HepG2 (cell line): Measurements from ENCODE around the gene RHBDD2. TPM values are rescaled to one million over a fixed set of nuclear protein-coding genes. Genes with fewer than 3 reads are reported as not detected.
A peak's percentile ranks its signal among the peaks of the same experiment; 100 is the strongest.

Experiments used
- AKAP8 ChIP-seq: sonication (generic); formaldehyde crosslinking; IDR thresholded peaks from 2 replicates; pipeline ENCODE4 v1.5.1; 2020; ENCODE audit warnings: mild to moderate bottlenecking, missing genetic modification reagents
- BCL6 ChIP-seq: IDR thresholded peaks from 2 replicates; pipeline ENCODE4 v1.6.1; 2016; ENCODE audit warnings: missing genetic modification reagents, missing compliant biosample characterization
- BHLHE40 ChIP-seq: IDR thresholded peaks from 2 replicates; pipeline ENCODE4 v1.6.1; 2011; ENCODE audit warnings: low read length, improper control_type of control experiment
- CENPBD1 ChIP-seq: sonication (generic); formaldehyde crosslinking; IDR thresholded peaks from 2 replicates; pipeline ENCODE4 v1.8.0; 2022; ENCODE audit warnings: missing genetic modification reagents, low read depth, mild to moderate bottlenecking, borderline replicate concordance
- EED ChIP-seq: sonication (generic); formaldehyde crosslinking; IDR thresholded peaks from 2 replicates; pipeline ENCODE4 v1.5.0; 2020; ENCODE audit warnings: mild to moderate bottlenecking, missing genetic modification reagents
- FOXK1 ChIP-seq: sonication (generic); formaldehyde crosslinking; IDR thresholded peaks from 2 replicates; pipeline ENCODE4 v1.4.0; 2020; ENCODE audit warnings: low read depth, missing genetic modification reagents, borderline replicate concordance
- GATAD1 ChIP-seq: IDR thresholded peaks from 2 replicates; pipeline ENCODE4 v1.6.1; 2016; ENCODE audit warnings: missing genetic modification reagents, missing compliant biosample characterization
- GATAD2A ChIP-seq: IDR thresholded peaks from 2 replicates; pipeline ENCODE4 v1.6.1; 2016
- MAZ ChIP-seq, 2 experiments: sonication (generic) in 1 of 2; formaldehyde crosslinking in 1 of 2; IDR thresholded peaks; 2 replicates each; pipeline versions ENCODE4 v1.5.0 to v1.6.1; 2012 to 2020; ENCODE audit warnings: low read depth in 2 of 2, mild to moderate bottlenecking in 2 of 2, borderline replicate concordance in 1 of 2, improper control_type of control experiment in 1 of 2, low read length in 1 of 2, missing genetic modification reagents in 1 of 2, moderate library complexity in 1 of 2
- MLXIP ChIP-seq: sonication (generic); formaldehyde crosslinking; IDR thresholded peaks from 2 replicates; pipeline ENCODE4 v1.9.0; 2021; ENCODE audit warnings: missing genetic modification reagents, borderline replicate concordance
- MTA1 ChIP-seq: sonication (generic); formaldehyde crosslinking; IDR thresholded peaks from 2 replicates; pipeline ENCODE4 v1.4.0; 2020; ENCODE audit warnings: missing genetic modification reagents, mild to moderate bottlenecking, borderline replicate concordance
- MXI1 ChIP-seq: IDR thresholded peaks from 3 replicates; pipeline ENCODE4 v1.6.1; 2012; ENCODE audit warnings: low read depth, low read length, inconsistent platforms, borderline replicate concordance
- NFIB ChIP-seq: sonication (generic); formaldehyde crosslinking; IDR thresholded peaks from 2 replicates; pipeline ENCODE4 v1.9.0; 2021; ENCODE audit warnings: missing genetic modification reagents, mild to moderate bottlenecking, borderline replicate concordance
- NFYB ChIP-seq: sonication (generic); formaldehyde crosslinking; IDR thresholded peaks from 2 replicates; pipeline ENCODE4 v1.4.0; 2020; ENCODE audit warnings: missing genetic modification reagents
- RCOR2 ChIP-seq: IDR thresholded peaks from 2 replicates; pipeline ENCODE4 v1.6.1; 2016; ENCODE audit warnings: missing biosample characterization, missing genetic modification reagents
- TAF15 ChIP-seq: fragments of 200-400 bp; formaldehyde crosslinking; IDR thresholded peaks from one replicate; pipeline ENCODE4 v1.6.1; 2018; ENCODE audit warnings: mild to moderate bottlenecking, low read depth, low read length; ENCODE audit not compliant: poor library complexity, severe bottlenecking
- TOE1 ChIP-seq: sonication (generic); formaldehyde crosslinking; IDR thresholded peaks from 2 replicates; pipeline ENCODE4 v1.4.0; 2020; ENCODE audit warnings: mild to moderate bottlenecking, missing genetic modification reagents
- U2AF2 ChIP-seq: fragments of 200-400 bp; formaldehyde crosslinking; IDR thresholded peaks from 2 replicates; pipeline ENCODE4 v1.6.1; 2017; ENCODE audit warnings: low read depth, mild to moderate bottlenecking, low read length
- ZNF136 ChIP-seq: sonication (generic); formaldehyde crosslinking; IDR thresholded peaks from 2 replicates; pipeline ENCODE4 v1.8.1; 2022; ENCODE audit warnings: low read depth, mild to moderate bottlenecking, moderate library complexity, missing genetic modification reagents
- ZNF260 ChIP-seq: sonication (generic); formaldehyde crosslinking; IDR thresholded peaks from 2 replicates; pipeline ENCODE4 v1.4.0; 2020; ENCODE audit warnings: missing genetic modification reagents, low read depth, mild to moderate bottlenecking, borderline replicate concordance
- ZNF572 ChIP-seq: sonication (generic); formaldehyde crosslinking; IDR thresholded peaks from 2 replicates; pipeline ENCODE4 v1.5.1; 2020; ENCODE audit warnings: mild to moderate bottlenecking, missing genetic modification reagents
- ZNF670 ChIP-seq: sonication (generic); formaldehyde crosslinking; IDR thresholded peaks from 2 replicates; pipeline ENCODE4 v1.8.0; 2022; ENCODE audit warnings: mild to moderate bottlenecking, missing genetic modification reagents, borderline replicate concordance
- ZNF704 ChIP-seq: sonication (generic); formaldehyde crosslinking; IDR thresholded peaks from 2 replicates; pipeline ENCODE4 v1.8.1; 2023; ENCODE audit warnings: mild to moderate bottlenecking, inconsistent platforms, moderate library complexity, missing genetic modification reagents, borderline replicate concordance
- ZNF792 ChIP-seq: IDR thresholded peaks from 2 replicates; pipeline ENCODE4 v1.6.1; 2016
- polyA plus RNA-seq, 8 experiments: library from polyadenylated mRNA; depleted of rRNA in 3 of 8; stranded (reverse) in 7 of 8; unstranded in 1 of 8; fragments of >200 nt; fragmentation: Illumina TruSeq in 4 of 8; extraction: Trizol in 4 of 8; gene quantifications; 2 replicates each; pipeline versions ENCODE4 v1.2.1 to v1.2.3, GENCODE V29; 2011 to 2016; ENCODE audit warnings: low read depth in 4 of 8, missing spikeins in 1 of 8, mixed read lengths in 1 of 8; ENCODE audit not compliant: insufficient read depth in 1 of 8
- total RNA-seq, 5 experiments: library from RNA; depleted of rRNA; stranded (reverse); fragments of >200 nt; fragmentation: Illumina TruSeq; extraction: Trizol; gene quantifications; 2 replicates each; pipeline ENCODE4 v1.2.3, GENCODE V29; 2016; ENCODE audit warnings: low read depth in 1 of 5
- TF ChIP-seq, protein P1 (sequence below): IDR thresholded peaks from 2 replicates; pipeline ENCODE4 v1.6.1; 2016; ENCODE audit warnings: low read depth

The RHBDD2 gene
- total and polyA plus RNA-seq, 2 of the 13 experiments (the other 11 are each of a cell fraction or from before 2014, with no cell fraction given), result 23.1 to 26.4 TPM

DNA sequence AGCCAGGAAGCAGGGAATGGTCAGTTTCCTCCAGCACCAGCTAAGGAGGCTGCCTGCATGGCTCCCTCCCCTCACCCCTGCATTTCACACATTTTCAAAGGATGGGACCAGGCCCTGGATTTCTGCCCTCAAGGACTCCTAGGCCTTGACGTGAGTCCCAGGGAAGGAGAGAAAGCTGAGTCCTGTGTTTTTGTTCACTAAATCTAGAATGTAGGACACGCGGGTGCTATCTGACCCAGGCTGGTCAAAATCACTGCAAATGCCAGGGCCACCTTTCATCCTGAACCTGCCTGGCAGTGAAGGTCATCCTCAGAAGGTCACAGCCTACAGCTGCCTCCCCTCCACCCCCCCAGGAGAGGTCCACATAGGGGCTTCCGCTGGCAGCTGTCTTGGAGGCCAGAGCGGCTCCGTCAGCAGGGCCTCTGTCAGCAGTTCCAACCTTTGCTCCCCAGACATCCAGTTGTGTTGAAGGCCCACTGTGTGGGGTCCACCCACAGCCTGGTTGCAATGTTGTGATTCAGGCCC lies 18.0 kb downstream of the RHBDD2 start (continued):
- TF ChIP-seq MTA1 (CRISPR knock-in tag) (peak; percentile 38; the same call in 1 of the 2 replicates), EED (CRISPR knock-in tag) (no peak), MLXIP (no peak), FOXK1 (CRISPR knock-in tag) (no peak), U2AF2 (no peak), ZNF260 (CRISPR knock-in tag) (no peak), GATAD1 (CRISPR knock-in tag) (0 out of 2 replicates have a peak, but pooled peaks have one; percentile 9), NFIB (CRISPR knock-in tag) (no peak), MAZ (IDR thresholded peaks at IDR 0.05; ENCODE audit: borderline replicate concordance, low read depth, low read length) (no peak), MAZ (CRISPR knock-in tag; IDR thresholded peaks at IDR 0.05; ENCODE audit: low read depth) (0 out of 2 replicates have a peak, but pooled peaks have one; percentile 22), ZNF704 (CRISPR knock-in tag) (no peak), NFYB (no peak), CENPBD1 (CRISPR knock-in tag) (no peak), GATAD2A (CRISPR knock-in tag) (peak; percentile 68), ZNF572 (CRISPR knock-in tag) (no peak), RCOR2 (no peak), BCL6 (CRISPR knock-in tag) (0 out of 2 replicates have a peak, but pooled peaks have one; percentile 11), ZNF670 (CRISPR knock-in tag) (0 out of 2 replicates have a peak, but pooled peaks have one; percentile 41), TAF15 (no peak), AKAP8 (no peak), ZNF136 (CRISPR knock-in tag) (no peak), TOE1 (CRISPR knock-in tag) (no peak), MXI1 (no peak), BHLHE40 (no peak), ZNF792 (no peak)
- TF ChIP-seq, protein P1, sequence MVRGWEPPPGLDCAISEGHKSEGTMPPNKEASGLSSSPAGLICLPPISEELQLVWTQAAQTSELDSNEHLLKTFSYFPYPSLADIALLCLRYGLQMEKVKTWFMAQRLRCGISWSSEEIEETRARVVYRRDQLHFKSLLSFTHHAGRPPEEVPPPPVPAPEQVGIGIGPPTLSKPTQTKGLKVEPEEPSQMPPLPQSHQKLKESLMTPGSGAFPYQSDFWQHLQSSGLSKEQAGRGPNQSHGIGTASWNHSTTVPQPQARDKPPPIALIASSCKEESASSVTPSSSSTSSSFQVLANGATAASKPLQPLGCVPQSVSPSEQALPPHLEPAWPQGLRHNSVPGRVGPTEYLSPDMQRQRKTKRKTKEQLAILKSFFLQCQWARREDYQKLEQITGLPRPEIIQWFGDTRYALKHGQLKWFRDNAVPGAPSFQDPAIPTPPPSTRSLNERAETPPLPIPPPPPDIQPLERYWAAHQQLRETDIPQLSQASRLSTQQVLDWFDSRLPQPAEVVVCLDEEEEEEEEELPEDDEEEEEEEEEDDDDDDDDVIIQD, result no peak
